Effector CD8-positive, alpha-beta T cell (primary cell): Measurements from ENCODE around the gene TMEM95.

Experiments used
- DNase-seq: peaks from one replicate; lab custom pipeline; 2025; lab: John Stamatoyannopoulos, UW
- total RNA-seq, 4 experiments: gene quantifications; one replicate each; lab custom pipeline; 2026; lab: John Stamatoyannopoulos, UW

TMEM95 gene, protein sequence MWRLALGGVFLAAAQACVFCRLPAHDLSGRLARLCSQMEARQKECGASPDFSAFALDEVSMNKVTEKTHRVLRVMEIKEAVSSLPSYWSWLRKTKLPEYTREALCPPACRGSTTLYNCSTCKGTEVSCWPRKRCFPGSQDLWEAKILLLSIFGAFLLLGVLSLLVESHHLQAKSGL
- 0 to 0.37 (median 0.14) reads per million in 4 experiments for total RNA-seq

- no peak for DNase-seq
These were observed at the start of gene TMEM95 for GRCh38 chr17:7355053-7355452. Gene TMEM95, plus strand, starts transcription at chr17:7355156. Its CDS starts 49 bp downstream, at chr17:7355205.

DNA sequence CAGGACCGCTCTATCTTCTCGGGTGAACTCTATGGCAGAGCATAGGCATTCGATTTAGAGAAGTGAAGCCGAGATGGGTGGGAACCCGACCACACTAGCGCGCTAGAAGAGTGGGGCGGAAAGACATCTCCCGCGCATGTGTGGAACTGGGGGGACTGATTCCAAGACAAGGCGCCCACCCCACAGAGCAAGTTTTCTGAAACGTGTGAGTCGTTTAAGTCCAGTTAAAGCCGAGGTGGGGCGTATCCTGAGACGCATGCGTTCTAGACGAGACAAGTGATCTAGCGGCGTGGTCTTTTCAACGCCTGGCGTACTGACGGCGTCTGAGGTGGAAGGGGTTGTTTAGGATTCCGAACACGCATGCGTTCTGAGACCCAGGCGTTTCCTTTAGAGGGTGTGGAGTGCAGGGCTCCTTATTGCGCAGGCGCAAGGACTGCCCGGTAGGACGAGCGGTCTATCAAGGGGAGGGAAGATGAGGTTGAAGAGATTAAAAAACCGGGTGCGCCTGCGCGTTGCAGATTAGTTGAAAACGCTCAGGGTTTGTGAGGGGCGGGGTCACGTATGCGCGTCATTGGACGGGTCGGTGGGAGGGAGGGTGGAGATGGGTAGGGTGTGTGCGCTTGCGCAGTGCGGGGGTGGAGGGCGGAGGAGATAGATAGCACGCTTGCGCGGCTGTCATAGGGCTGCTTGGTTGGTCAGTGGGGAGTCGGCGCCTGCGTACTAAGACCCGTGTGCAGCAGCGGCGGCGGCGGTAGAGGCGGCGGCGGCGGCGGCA lies 47.9 kb upstream of the TMEM95 start, which contains the start of gene EIF5A:
Gene EIF5A (plus strand): TSS at position 718 of the 775 bp plus-strand sequence. CDS start 2,008 bp downstream, outside the sequence.
- DNase-seq = peak; percentile 100

DNA sequence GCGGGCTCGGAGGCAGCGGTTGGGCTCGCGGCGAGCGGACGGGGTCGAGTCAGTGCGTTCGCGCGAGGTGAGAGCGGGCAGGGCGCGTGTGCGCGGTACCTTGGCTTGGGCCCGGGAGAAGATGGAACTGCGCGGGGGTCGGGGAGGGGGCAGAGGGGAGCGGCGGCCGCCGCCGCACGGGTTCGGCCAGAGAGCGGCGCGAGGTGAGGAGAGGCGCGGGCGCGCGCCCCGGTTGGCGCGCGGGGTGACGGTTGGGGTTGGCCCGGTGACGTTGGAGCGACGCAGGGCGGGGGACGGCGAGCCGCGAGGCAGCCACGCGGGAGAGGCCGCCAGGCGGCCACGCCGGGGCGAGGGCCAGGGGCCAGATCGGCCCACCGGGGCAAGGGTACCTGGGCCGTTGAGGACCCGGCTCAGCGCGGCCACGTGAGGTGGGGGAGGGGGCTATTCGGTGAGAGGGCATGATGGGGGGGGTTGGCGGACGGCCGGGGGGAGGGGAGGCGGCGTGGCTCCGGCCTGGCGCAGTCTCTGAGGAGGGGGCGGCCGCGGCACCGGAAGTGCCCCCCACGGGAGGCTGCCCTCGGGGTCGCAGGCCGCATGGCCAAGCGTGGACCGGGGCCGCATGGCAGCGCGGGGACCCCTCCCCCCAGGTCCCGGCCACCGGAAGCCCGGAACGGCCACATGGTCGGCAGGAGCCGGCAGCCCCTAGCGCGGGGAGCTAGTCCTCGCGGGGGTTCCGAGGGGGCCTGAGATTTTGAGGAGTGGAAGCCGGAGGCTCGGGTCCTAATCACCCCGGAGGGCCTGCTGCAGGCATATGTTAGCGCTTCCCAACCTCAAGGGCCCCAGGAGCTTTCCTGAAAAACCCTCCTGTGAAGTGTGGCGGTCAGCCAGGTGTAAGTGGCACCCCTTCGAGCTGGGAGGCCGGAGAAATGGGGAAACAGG lies 47.0 kb upstream of the TMEM95 start:
- DNase-seq = peak; percentile 54

DNA sequence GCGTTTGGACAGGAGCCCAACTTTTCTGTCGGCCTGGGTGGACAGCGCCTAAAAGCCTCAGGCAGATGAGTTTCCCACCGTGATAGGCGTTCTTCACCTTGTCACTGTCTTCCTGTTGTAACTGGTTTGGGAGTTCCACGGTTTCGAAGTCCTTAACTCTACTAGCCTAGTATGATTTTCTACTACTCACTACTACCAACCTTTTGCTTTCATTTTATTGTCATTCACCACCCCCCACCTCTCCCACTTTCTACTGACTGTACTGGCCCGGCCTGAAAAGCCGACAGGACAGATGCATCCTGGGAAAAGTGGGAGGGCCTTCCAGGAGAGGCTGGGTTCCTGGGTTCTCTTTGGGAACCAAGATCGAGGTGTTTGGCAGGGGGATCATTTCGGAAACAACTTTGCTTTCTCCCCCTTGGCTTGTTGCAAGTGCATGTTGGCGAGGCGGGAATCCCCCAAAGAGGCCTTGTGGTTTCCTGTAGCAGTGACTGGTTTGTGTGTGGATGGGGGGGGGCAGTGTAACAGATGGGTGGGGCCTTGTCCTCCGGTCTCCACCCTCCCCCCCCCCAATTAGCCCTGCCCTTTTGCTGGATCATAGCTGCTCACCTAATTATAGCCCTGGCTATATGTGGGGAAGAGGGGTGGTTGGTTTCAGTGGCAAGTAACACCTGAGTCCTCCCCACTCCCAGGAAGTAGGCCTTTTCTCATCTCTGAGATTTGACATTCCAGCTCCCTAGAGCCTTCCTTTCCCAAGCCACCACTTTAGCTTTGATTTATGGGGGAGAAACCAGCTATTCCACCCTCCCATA lies 46.1 kb upstream of the TMEM95 start:
- peak; percentile 79 for DNase-seq

DNA sequence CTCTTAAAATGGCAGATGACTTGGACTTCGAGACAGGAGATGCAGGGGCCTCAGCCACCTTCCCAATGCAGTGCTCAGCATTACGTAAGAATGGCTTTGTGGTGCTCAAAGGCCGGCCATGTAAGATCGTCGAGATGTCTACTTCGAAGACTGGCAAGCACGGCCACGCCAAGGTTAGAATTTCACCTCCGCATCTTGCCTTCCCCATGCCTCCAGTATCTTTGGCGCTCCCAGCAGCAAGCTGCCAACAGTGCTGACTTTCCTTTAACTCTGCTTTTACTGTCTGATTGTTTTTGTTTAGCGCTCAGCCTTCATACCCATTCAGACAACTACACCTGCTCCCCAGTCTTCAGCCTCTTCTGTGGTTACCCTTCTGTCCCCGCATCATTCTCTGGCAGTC lies 45.3 kb upstream of the TMEM95 start:
- DNase-seq = no peak

- no peak for DNase-seq
These were observed 43.7 kb upstream of the TMEM95 start for GRCh38 chr17:7311110-7311705.

GRCh38 chr17:7312432-7313087 lies 42.4 kb upstream of the TMEM95 start:
- no peak for DNase-seq

DNA sequence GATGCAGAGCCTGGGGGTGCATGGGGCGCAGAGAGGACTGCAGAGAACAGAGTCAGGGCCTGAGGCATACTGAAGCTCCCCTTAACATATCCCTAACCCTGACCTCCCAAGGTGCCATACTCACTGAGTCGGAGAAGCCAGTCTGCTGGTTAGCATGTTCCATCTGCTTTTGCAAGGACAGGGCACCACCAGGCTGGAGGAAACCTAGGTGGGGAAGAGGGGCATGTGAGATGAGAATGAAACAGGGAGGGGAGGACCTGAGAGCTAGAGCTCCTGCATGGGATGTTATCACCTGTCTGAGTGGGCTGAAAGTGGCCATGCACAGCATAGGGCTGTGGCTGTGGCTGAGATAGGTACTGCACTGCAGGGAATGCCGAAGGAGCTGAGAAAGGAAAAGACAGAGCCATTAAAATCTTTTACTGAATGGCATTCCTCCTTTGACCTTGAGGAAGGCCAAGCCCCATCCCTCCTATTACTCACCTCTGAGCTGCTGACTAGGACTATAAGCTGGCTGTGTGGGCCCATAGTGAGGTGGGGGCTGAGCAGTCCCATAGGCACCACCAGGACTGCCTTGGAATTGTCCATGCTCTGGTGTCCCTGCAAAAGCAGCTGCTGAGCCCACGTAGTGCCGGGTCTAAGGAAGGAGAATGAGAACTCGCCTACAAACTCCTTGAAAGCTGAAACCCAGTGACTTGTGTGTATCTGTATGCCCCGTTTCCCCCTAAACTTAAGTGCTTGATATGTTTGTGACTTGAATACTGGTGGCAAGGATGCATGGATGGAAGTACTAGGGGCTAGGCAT lies 41.7 kb upstream of the TMEM95 start:
- no peak for DNase-seq

GRCh38 chr17:7313890-7314718 lies 40.9 kb upstream of the TMEM95 start:
- no peak for DNase-seq

GRCh38 chr17:7314719-7315569 lies 40.0 kb upstream of the TMEM95 start, which contains the start of gene GPS2:
Gene GPS2, minus strand, starts transcription at chr17:7315360. Its CDS starts 308 bp downstream, at chr17:7315052.
- peak; percentile 82 for DNase-seq

GRCh38 chr17:7315570-7316235 lies 39.3 kb upstream of the TMEM95 start:
- no peak for DNase-seq

DNA sequence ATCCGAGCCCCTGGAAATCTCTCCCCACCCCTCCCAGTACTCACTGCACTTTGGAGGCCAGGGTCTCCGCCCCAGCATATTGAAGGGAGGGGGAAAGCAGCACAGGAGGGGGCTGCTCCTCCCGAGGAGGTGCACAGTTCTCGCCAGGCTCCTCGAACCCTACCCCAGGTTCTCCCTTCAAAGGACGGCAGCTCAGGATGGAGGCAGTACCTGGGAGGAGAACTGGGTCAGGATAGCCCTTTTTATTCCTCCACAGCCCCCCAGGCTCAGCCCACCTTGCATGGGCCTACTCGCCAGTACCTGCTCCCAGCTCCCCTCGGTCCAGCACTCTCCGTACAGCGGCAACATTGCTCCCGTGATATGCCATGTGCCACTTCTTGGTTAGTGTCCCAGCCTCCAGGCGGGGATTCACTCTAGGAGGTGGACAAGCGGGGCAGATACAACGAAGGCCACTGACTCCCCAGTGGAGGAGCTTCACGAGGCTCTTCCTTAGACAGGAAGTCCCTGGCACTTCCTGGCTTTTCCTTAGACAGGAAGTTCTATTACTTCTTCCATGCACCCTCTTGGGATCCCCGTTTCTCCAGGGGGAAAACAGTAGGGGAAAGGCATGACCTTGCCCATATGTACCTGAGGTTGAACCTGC lies 37.7 kb upstream of the TMEM95 start:
- no peak for DNase-seq

DNA sequence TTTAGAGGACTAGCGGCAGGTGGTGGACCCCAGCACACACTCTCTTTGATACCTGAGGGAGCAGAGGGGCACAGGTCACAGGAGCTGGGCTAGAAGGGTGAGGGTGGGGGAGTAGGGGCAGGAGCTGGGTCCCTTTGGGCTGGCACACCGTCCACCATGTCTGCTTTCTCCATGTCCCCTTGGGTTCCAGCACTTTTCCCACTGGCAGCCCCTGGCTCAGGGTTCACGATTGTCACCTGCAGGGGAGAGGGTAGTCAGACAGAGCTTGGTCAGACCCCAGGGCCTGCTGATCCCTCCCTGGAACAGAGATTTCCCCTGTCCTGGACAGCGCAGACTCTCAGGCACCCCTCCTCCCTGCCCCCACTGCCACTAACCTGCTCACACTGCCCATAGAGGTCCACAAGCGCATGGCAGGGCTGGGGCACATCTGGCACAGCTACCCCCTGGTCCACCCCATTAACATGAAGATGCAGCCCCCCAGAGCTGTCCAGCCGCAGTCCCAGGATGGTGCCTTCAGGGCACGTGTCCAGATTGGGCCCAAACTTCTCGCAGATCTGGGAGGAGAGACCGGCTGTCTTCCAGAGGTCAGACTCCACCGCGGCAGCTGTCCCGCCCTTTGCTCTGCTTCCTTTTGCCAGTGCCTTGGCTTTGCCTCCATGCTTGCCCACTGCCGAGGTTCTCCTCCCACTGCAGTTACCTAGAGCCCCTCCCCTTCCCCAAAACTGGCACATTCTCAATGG lies 36.7 kb upstream of the TMEM95 start:
- DNase-seq = no peak

- no peak for DNase-seq
These were observed 33.5 kb upstream of the TMEM95 start for GRCh38 chr17:7321466-7321865.

- DNase-seq = no peak
These were observed 32.3 kb upstream of the TMEM95 start for GRCh38 chr17:7322520-7323194.
